ENCODE results near the gene HOXA10.

HOXA10 gene

GRCh38 chr7:27179503-27180430, 5.6 kb upstream of the HOXA10 start:
- TF ChIP-seq, protein P1, sequence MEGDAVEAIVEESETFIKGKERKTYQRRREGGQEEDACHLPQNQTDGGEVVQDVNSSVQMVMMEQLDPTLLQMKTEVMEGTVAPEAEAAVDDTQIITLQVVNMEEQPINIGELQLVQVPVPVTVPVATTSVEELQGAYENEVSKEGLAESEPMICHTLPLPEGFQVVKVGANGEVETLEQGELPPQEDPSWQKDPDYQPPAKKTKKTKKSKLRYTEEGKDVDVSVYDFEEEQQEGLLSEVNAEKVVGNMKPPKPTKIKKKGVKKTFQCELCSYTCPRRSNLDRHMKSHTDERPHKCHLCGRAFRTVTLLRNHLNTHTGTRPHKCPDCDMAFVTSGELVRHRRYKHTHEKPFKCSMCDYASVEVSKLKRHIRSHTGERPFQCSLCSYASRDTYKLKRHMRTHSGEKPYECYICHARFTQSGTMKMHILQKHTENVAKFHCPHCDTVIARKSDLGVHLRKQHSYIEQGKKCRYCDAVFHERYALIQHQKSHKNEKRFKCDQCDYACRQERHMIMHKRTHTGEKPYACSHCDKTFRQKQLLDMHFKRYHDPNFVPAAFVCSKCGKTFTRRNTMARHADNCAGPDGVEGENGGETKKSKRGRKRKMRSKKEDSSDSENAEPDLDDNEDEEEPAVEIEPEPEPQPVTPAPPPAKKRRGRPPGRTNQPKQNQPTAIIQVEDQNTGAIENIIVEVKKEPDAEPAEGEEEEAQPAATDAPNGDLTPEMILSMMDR (IDR thresholded peaks at IDR 0.05; ENCODE audit: low read length, missing control alignments) = peak; percentile 64
- H3K4me3 ChIP-seq (replicated peaks; ENCODE audit: low read depth, low read length) = no peak overlapping the region
- DNase-seq (ENCODE audit: low read depth) = peak; percentile 43

DNA sequence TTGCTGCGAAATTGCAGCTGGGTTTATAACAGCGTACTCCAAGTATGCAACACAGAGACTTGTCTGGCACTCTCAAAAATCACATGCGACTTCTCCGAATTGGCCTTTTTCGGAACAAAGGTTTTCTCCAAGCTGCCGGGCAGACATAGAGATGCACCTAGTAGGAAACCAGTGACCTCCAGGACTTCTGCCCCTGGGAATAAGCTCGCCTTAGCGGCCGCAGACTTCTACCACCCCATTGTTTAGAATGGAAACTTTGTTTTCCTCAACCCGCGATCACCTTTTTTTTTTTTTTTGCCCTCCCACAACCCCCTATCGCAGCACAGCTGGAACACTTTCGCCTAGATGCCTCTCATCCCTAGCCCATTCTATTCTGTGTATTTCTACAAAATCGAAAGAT, 4.9 kb upstream of the HOXA10 start:
- TF ChIP-seq, protein P1 (IDR thresholded peaks at IDR 0.05; ENCODE audit: low read length, missing control alignments) = no peak
- H3K4me3 ChIP-seq (replicated peaks; ENCODE audit: low read depth, low read length) = no peak overlapping the region
- no peak for DNase-seq (ENCODE audit: low read depth)

DNA sequence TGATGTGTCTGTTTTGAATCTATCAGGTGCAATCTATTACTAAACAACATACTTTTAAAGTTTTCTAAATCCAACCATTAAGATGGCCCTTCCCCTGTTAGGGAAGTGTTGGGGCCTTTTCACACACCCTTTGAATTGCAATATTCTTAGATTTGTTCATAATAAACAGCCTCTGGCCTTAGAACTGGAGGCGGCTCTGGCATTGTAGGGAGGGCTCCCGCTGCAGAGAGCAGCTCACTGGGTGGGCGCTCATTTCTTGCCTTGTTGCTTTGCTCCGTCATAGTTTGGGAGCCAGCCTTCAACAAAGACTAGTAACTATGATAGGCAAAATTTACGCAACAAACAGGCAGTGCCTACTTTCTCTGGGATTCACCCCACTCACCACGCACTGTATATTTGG, 4.2 kb upstream of the HOXA10 start:
- no peak for DNase-seq (ENCODE audit: low read depth)
- TF ChIP-seq, protein P1 (IDR thresholded peaks at IDR 0.05; ENCODE audit: low read length, missing control alignments) = no peak
- H3K4me3 ChIP-seq (replicated peaks; ENCODE audit: low read depth, low read length) = no peak overlapping the region

GRCh38 chr7:27177795-27178320, 3.7 kb upstream of the HOXA10 start:
- TF ChIP-seq, protein P1 (IDR thresholded peaks at IDR 0.05; ENCODE audit: low read length, missing control alignments) = no peak
- no peak overlapping the region for H3K4me3 ChIP-seq (replicated peaks; ENCODE audit: low read depth, low read length)
- no peak for DNase-seq (ENCODE audit: low read depth)

GRCh38 chr7:27176962-27177794, 3.1 kb upstream of the HOXA10 start:
- DNase-seq (ENCODE audit: low read depth) = no peak
- H3K4me3 ChIP-seq (replicated peaks; ENCODE audit: low read depth, low read length) = no peak overlapping the region
- TF ChIP-seq, protein P1 (IDR thresholded peaks at IDR 0.05; ENCODE audit: low read length, missing control alignments) = no peak

- TF ChIP-seq, protein P1 (IDR thresholded peaks at IDR 0.05; ENCODE audit: low read length, missing control alignments) = no peak
- no peak overlapping the region for H3K4me3 ChIP-seq (replicated peaks; ENCODE audit: low read depth, low read length)
- DNase-seq (ENCODE audit: low read depth) = no peak
These were observed 2.4 kb upstream of the HOXA10 start for GRCh38 chr7:27176524-27176845.

Data from fibroblast of pulmonary artery (primary cell).